ENCODE measurements around the gene KCNJ2.

DNA sequence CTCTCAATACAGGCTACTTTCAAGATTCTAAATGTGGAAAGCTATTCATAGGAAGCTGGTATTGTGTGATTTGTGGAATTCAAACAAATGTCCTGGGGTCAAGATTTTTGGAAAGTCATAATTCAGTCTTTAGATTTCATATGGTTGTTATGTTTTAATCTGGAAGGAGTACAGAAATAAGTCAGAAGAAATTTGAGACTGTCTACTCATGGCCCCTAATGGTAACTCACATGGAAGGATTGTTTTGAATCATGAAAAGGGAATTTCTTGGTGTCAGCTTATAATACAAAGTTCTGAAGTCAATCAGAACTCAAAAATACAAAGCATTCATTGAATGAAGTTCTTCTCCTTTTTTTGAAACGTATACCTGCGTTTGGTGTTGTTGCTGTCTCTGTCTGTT, 3.1 kb downstream of the KCNJ2 start:
- TF ChIP-seq, protein P1, sequence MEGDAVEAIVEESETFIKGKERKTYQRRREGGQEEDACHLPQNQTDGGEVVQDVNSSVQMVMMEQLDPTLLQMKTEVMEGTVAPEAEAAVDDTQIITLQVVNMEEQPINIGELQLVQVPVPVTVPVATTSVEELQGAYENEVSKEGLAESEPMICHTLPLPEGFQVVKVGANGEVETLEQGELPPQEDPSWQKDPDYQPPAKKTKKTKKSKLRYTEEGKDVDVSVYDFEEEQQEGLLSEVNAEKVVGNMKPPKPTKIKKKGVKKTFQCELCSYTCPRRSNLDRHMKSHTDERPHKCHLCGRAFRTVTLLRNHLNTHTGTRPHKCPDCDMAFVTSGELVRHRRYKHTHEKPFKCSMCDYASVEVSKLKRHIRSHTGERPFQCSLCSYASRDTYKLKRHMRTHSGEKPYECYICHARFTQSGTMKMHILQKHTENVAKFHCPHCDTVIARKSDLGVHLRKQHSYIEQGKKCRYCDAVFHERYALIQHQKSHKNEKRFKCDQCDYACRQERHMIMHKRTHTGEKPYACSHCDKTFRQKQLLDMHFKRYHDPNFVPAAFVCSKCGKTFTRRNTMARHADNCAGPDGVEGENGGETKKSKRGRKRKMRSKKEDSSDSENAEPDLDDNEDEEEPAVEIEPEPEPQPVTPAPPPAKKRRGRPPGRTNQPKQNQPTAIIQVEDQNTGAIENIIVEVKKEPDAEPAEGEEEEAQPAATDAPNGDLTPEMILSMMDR (IDR thresholded peaks at IDR 0.05) = no peak
- TF ChIP-seq POLR2A (IDR thresholded peaks at IDR 0.05) = no peak

Data from body of pancreas (tissue), 4 donors.